Right lobe of liver (tissue), 4 donors: ENCODE results near the gene PDZD7.

Experiments
- CTCF ChIP-seq, 4 donors: fragments of 200-600 bp in 3 of 4; fragments of 450-650 bp in 1 of 4; IDR thresholded peaks; one replicate each; pipeline versions ENCODE4 v1.5.1 to v1.8.0; 2016 to 2022; ENCODE audit warnings: antibody characterized with exemption in 4 of 4, mild to moderate bottlenecking in 2 of 4
- POLR2A ChIP-seq: fragments of 450-650 bp; IDR thresholded peaks from one replicate; pipeline ENCODE4 v1.6.1; 2017; ENCODE audit warnings: antibody characterized with exemption, mild to moderate bottlenecking
- donor health status: DM: no; HTN: no; CAD: no.
- donor health status: DM: no; HTN: no; CAD: no.
- donor health status: DM: no; HTN: yes; CAD: no.

DNA sequence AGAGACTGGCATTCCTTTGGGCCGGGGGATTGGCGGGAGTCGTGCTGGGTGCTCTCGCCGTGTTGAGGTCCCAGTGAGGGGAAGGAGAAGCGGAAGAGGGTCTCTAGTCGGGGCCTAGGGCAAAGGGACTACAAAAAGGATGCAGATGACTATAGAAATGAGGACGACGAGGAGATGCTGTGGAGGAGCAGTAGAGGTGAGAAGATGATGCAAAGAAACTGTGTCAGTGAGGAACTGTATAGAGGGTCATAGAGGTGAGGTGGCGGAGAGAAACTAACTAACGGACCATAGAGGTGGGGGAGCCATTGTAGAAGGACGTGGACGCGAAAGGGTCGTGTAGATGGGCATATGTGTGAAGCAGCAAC lies 43.3 kb downstream of the PDZD7 start:
- TF ChIP-seq POLR2A (no peak), CTCF (IDR thresholded peaks at IDR 0.05) (no peak)
